Ishikawa (cell line): ENCODE measurements around the gene CA10.

ENCODE experiments used
- CEBPB ChIP-seq: IDR thresholded peaks from 2 replicates; pipeline ENCODE4 v1.6.1; 2012
- CREB1 ChIP-seq: IDR thresholded peaks from 2 replicates; pipeline ENCODE4 v1.6.1; 2012; ENCODE audit warnings: low read depth
- EGR1 ChIP-seq: IDR thresholded peaks from 2 replicates; pipeline ENCODE4 v1.6.1; 2012
- EP300 ChIP-seq: IDR thresholded peaks from 2 replicates; pipeline ENCODE4 v1.6.1; 2012; ENCODE audit warnings: borderline replicate concordance
- FOXM1 ChIP-seq: IDR thresholded peaks from 2 replicates; pipeline ENCODE4 v1.6.1; 2012; ENCODE audit warnings: low read depth, borderline replicate concordance
- MAX ChIP-seq: IDR thresholded peaks from 2 replicates; pipeline ENCODE4 v1.6.1; 2012
- NFIC ChIP-seq: IDR thresholded peaks from 2 replicates; pipeline ENCODE4 v1.6.1; 2012
- RAD21 ChIP-seq: IDR thresholded peaks from 2 replicates; pipeline ENCODE4 v1.6.1; 2012; ENCODE audit warnings: low read depth
- TAF1 ChIP-seq: IDR thresholded peaks from 2 replicates; pipeline ENCODE4 v1.6.1; 2012; ENCODE audit warnings: low read depth, mild to moderate bottlenecking
- TCF12 ChIP-seq: IDR thresholded peaks from 2 replicates; pipeline ENCODE4 v1.6.1; 2012; ENCODE audit warnings: low read depth
- TEAD4 ChIP-seq: IDR thresholded peaks from 2 replicates; pipeline ENCODE4 v1.6.1; 2012
- YY1 ChIP-seq: IDR thresholded peaks from 2 replicates; pipeline ENCODE4 v1.6.1; 2012; ENCODE audit warnings: low read depth
- ZBTB7A ChIP-seq: IDR thresholded peaks from 2 replicates; pipeline ENCODE4 v1.6.1; 2012; ENCODE audit warnings: low read depth
- TF ChIP-seq, protein P1 (sequence below): IDR thresholded peaks from 2 replicates; pipeline ENCODE4 v1.6.1; 2012
- TF ChIP-seq, protein P2 (sequence below): IDR thresholded peaks from 2 replicates; pipeline ENCODE4 v1.6.1; 2012; ENCODE audit warnings: low read depth, mild to moderate bottlenecking

CA10 gene

GRCh38 chr17:52071712-52072111 is 86.8 kb downstream of the CA10 start:
- TF ChIP-seq CEBPB (no peak), YY1 (no peak), EP300 (no peak), ZBTB7A (no peak), TEAD4 (no peak), TAF1 (no peak)
- TF ChIP-seq, protein P1, sequence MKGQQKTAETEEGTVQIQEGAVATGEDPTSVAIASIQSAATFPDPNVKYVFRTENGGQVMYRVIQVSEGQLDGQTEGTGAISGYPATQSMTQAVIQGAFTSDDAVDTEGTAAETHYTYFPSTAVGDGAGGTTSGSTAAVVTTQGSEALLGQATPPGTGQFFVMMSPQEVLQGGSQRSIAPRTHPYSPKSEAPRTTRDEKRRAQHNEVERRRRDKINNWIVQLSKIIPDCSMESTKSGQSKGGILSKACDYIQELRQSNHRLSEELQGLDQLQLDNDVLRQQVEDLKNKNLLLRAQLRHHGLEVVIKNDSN: no peak
- TF ChIP-seq, protein P2, sequence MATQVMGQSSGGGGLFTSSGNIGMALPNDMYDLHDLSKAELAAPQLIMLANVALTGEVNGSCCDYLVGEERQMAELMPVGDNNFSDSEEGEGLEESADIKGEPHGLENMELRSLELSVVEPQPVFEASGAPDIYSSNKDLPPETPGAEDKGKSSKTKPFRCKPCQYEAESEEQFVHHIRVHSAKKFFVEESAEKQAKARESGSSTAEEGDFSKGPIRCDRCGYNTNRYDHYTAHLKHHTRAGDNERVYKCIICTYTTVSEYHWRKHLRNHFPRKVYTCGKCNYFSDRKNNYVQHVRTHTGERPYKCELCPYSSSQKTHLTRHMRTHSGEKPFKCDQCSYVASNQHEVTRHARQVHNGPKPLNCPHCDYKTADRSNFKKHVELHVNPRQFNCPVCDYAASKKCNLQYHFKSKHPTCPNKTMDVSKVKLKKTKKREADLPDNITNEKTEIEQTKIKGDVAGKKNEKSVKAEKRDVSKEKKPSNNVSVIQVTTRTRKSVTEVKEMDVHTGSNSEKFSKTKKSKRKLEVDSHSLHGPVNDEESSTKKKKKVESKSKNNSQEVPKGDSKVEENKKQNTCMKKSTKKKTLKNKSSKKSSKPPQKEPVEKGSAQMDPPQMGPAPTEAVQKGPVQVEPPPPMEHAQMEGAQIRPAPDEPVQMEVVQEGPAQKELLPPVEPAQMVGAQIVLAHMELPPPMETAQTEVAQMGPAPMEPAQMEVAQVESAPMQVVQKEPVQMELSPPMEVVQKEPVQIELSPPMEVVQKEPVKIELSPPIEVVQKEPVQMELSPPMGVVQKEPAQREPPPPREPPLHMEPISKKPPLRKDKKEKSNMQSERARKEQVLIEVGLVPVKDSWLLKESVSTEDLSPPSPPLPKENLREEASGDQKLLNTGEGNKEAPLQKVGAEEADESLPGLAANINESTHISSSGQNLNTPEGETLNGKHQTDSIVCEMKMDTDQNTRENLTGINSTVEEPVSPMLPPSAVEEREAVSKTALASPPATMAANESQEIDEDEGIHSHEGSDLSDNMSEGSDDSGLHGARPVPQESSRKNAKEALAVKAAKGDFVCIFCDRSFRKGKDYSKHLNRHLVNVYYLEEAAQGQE: no peak

DNA sequence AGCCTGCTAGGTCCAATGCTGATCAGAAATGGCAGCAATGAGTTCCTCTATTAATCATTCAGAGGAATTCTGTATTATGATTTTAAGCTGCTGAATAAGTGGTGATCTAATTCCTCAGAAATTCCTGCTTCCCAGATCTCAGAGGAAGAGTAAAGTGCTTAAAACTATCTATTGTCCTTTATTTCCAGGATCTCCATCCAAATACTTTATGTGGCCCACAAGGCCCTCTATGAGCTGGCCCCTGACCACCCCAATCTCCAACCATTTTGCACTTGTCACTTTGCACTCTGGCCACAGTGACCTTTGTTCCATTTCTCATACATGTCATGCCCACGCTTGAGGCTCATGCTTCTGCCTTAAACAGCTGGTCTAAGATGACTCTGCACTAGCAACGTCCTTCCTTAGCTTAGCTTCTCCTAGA is 93.7 kb downstream of the CA10 start:
- no peak for TF ChIP-seq ZBTB7A
- TF ChIP-seq TCF12: no peak
- TF ChIP-seq TAF1: no peak
- TF ChIP-seq, protein P1: no peak
- TF ChIP-seq CREB1: no peak
- TF ChIP-seq MAX: no peak
- TF ChIP-seq EGR1: no peak
- TF ChIP-seq TEAD4: no peak
- TF ChIP-seq, protein P2: no peak
- TF ChIP-seq CEBPB: no peak
- TF ChIP-seq NFIC: no peak
- TF ChIP-seq YY1: no peak
- no peak for TF ChIP-seq RAD21
- TF ChIP-seq EP300: no peak

- no peak for TF ChIP-seq CEBPB
- TF ChIP-seq, protein P1: no peak
- no peak for TF ChIP-seq ZBTB7A
- no peak for TF ChIP-seq MAX
- no peak for TF ChIP-seq NFIC
- TF ChIP-seq TCF12: no peak
- no peak for TF ChIP-seq RAD21
- no peak for TF ChIP-seq EGR1
- no peak for TF ChIP-seq TEAD4
- TF ChIP-seq YY1: no peak
These were observed 109.0 kb downstream of the CA10 start for GRCh38 chr17:52049496-52049895.

DNA sequence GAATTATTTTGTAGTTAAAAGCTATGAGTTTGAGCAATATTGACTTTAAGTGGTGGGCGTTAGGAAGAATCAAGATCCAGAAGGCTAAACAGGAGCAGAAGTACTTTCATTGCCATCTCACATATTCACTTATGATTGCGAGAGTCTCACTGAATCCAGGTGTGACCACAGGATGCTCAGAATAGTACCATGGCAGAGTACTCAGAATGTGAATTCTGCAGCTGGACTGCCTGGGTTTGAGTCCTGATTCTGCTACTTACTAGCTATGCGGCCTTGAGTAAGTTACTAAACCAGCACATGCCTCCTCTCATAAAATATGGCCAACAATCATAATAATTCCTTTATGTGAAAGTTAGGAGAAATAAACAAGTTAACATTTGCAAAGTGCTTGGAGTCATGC is 109.5 kb downstream of the CA10 start:
- TF ChIP-seq CREB1: no peak
- no peak for TF ChIP-seq TCF12
- TF ChIP-seq NFIC: no peak
- no peak for TF ChIP-seq TEAD4
- no peak for TF ChIP-seq CEBPB
- TF ChIP-seq, protein P2: no peak
- TF ChIP-seq YY1: no peak
- TF ChIP-seq RAD21: no peak
- no peak for TF ChIP-seq FOXM1
- no peak for TF ChIP-seq EP300
- TF ChIP-seq ZBTB7A: no peak
- TF ChIP-seq, protein P1: no peak
